C4-2B (cell line): ENCODE measurements around the gene TRPM5.

Experiments used
- H3K27ac ChIP-seq: fragments of 450-650 bp; 2 replicates; pipeline ENCODE4 v1.5.1; 2017
- ZFX ChIP-seq: fragments of 450-650 bp; IDR thresholded peaks from 2 replicates; pipeline ENCODE4 v1.6.1; 2017
- TF ChIP-seq, protein P1 (sequence below): fragments of 450-650 bp; conservative IDR thresholded peaks from 2 replicates; pipeline ENCODE4 v1.5.1; 2017; ENCODE audit warnings: mild to moderate bottlenecking

TRPM5 gene

DNA sequence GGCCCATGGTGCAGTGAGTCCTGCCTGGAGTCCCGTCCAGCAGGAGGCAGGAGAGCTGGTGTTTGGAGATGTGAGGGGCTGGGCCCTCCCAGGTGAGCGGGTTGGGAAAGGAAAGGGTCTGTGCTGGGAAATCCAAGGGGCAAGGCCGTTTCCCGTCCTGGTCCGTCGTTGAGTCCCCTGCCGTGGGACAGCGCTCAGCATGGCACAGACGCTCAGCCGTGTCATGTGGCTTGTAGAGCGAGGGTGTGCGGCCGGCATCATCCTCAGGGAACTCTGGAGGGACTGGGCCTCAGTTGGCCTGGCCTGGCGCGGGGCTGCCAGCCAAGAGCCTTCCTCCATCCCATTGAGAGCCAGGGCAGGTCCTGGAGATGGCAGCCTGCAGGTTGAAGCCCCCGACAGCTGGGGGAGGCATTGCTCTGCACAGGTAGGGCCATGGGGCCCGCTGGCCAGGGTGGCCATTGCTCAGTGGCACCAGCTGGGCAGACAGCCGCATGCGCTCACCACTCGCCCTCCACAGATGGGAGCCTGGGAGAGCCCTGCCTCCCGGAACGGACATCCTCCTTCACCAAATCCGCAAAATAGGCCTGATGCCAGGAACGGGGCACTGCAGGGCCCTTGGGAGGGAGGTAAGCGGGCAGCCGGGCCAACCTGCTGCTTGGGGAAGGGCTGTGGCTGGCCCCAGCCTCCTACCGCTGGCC, 29.2 kb upstream of the TRPM5 start:
- TF ChIP-seq, protein P1, sequence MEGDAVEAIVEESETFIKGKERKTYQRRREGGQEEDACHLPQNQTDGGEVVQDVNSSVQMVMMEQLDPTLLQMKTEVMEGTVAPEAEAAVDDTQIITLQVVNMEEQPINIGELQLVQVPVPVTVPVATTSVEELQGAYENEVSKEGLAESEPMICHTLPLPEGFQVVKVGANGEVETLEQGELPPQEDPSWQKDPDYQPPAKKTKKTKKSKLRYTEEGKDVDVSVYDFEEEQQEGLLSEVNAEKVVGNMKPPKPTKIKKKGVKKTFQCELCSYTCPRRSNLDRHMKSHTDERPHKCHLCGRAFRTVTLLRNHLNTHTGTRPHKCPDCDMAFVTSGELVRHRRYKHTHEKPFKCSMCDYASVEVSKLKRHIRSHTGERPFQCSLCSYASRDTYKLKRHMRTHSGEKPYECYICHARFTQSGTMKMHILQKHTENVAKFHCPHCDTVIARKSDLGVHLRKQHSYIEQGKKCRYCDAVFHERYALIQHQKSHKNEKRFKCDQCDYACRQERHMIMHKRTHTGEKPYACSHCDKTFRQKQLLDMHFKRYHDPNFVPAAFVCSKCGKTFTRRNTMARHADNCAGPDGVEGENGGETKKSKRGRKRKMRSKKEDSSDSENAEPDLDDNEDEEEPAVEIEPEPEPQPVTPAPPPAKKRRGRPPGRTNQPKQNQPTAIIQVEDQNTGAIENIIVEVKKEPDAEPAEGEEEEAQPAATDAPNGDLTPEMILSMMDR: no peak
- no peak for TF ChIP-seq ZFX
- no peak overlapping the region for H3K27ac ChIP-seq

DNA sequence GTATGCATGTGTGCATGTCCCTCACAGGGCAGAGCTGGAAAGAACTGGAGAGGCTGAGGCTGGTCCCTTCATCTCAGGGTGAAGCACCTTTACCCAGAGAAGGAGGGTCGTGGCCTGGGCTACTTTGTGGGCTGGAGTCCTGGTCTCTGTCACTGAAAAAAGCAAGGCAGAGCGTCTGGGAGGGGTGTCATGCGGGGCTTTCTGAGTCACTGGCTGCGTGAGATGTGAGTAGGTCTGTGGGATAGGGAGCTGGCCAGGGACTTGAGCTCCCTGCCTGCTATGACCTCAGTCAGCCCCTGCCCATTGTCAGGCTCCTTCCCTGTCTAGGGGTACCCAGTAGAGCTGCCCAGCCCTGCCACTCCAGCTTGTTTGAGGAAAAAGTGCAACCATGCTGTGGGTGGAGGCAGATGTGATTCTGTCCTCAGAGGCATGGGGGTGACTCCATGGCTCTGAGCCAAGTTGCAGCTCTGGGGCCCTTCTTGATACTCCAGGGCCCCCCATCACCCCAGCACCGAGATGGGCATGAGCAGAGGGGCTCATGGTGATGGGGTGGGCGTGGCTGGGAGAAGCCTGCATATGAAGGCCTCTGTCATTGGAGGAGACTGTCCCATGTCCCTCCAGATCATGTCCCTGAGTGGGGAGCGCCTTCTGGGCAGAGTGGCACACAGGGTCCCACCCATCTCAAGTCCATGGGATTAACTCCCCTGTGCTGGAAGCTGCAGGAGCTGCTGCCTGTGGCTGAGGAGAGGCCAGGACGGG, 28.3 kb upstream of the TRPM5 start:
- H3K27ac ChIP-seq: no peak overlapping the region
- TF ChIP-seq, protein P1: no peak

DNA sequence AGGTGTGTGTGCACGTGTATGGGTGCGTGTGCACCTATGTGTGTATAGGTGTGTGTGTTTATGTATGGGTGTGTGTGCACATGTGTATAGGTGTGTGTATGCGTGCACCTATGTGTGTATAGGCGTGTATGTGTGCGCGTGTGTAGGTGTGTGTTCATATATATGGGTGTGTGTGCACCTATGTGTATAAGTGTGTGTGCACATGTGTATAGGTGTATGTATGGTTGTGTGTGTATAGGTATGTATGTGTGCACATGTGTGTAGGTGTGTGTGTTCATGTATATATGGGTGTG, 27.4 kb upstream of the TRPM5 start:
- H3K27ac ChIP-seq: no peak overlapping the region
- no peak for TF ChIP-seq ZFX
- TF ChIP-seq, protein P1: no peak

DNA sequence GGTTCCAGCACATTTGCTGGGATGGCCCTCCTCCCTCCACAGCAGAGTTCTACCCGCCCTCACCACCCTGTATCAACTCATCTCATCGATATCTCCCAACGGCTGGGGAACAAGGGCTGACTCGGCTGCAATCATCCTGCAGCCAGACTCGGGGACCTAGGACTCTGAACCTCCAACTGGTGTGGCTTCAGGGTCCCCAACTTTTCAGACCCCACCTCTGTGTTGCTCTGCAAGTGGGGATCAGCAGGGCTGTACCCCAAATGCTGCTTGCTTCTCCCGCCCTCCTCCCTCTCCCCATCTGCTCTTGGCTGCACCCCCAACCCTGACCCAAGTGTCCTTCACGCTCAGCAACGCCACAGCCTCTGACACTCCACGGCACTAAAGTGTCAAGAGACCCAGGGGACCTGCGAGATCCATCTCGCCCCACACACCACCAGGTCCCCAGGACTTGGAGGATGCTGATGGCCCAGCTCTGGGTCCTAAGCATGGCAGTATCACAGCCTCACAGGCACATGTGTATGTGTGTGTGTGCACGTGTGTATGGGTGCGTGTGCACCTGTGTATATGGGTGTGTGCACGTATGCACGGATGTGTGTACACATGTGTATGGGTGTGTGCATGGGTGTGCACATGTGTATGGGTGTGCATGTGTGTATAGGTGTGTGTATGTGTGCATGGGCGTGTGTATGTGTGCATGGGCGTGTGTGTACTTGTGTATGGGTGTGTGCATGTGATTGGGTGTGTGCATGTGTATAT, 26.9 kb upstream of the TRPM5 start:
- H3K27ac ChIP-seq: no peak overlapping the region
- TF ChIP-seq ZFX: no peak
- TF ChIP-seq, protein P1: no peak

DNA sequence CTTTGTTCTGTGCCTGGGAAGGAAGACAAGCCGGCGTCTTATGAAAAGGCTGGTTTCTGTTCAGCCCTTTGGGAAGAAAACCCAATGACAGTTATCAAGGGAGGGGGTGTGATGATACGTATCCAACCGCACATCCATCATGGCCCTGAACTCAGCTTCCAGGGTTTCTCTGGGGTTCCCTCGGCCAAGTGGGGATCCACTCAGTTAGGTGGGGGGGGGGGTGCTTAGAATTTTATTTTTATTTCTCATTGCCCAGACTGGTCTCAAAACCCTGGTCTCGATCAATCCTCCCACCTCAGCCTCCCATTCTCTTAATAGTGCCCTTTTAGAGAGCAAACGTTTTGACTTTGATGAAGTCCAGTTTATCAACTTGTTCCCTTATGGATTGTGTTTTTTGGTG, 26.2 kb upstream of the TRPM5 start:
- TF ChIP-seq ZFX: no peak
- TF ChIP-seq, protein P1: no peak
- no peak overlapping the region for H3K27ac ChIP-seq

DNA sequence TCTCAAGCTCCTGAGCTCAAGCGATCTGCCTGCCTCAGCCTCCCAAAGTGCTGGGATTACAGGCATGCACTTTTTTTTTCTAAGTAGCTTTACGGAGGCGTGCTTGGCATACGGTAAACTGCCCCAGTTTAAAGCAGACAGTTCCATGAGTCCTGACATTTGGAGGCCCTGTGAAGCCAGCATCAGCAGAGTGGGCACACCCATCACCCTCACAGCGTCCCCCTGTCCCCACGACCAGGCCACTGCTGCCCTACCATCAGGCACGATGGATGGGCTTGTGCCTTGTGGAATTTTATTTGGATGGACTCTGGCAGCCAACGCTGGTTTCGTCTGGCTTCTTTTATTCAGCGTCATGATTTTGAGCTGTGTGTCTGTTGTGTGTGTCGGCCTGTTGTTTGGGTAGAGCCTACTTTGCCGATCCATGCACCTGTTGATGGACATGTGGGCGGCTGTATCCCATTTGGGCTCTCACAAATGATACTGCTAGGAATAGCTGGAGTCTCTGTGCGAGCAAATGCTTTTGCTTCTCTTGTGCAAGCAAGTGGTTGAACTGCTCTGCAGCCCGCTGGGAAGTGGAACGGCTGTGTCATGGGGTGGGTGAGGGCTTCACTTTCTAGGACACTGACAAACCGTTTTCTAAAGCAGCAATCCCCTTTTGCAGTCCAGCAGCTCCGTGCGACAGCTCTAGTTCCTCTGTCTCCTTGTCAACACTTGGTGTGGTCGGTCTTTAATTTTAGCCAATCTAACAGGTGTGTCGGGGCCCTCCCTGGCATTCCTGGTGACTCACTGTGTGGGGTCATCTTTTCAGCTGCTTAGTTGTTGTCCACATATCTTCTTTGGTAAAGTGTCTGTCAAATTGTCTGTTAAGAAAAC, 24.3 kb upstream of the TRPM5 start:
- H3K27ac ChIP-seq: no peak overlapping the region
- no peak for TF ChIP-seq ZFX
- TF ChIP-seq, protein P1: no peak
